ENCODE results near the gene PAIP1. TPM values are rescaled to one million over a fixed set of nuclear protein-coding genes. Genes with fewer than 3 reads are reported as not detected.
"Not testable (repeated sequence)": the region's sequence is repeated elsewhere in the genome, so short reads cannot be mapped to it uniquely, and the experiment has no call there.

PAIP1 gene
- total RNA-seq, 4 donors from 2014 or later = 55.5 to 73.5 (median 65.2) TPM

DNA sequence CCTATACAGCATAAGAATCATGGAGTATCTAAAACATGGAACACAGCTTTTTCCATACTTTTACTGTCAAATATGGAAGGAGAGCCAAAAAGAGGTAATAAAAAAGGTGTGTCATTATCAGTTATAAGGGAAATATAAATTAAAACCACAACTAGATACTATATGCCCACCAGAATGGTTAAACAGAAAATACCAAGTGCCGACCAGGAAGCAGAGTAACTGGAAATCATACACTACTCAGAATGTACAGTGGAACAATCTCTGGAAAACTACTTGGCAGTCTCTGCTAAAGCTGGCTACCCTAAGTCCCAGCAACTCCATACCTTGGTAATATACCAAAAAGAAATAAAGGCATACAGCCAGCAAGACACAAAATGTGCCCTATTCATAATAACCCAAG is 2.4 kb downstream of the PAIP1 start:
- peaks cover 0 to 49% (median 18%) of the 10 kb centered on the region in 4 donors for H3K4me1 ChIP-seq
- H3K36me3 ChIP-seq = peaks cover 0 to 18% (median 0%) of the 10 kb centered on the region in 3 donors
- no peaks in the 10 kb centered on the region for H3K27me3 ChIP-seq
- no peak overlapping the region for H3K4me3 ChIP-seq
- no peak overlapping the region for H3K27ac ChIP-seq
- no peak for TF ChIP-seq EP300 (IDR thresholded peaks at IDR 0.05)
- TF ChIP-seq, protein P1, sequence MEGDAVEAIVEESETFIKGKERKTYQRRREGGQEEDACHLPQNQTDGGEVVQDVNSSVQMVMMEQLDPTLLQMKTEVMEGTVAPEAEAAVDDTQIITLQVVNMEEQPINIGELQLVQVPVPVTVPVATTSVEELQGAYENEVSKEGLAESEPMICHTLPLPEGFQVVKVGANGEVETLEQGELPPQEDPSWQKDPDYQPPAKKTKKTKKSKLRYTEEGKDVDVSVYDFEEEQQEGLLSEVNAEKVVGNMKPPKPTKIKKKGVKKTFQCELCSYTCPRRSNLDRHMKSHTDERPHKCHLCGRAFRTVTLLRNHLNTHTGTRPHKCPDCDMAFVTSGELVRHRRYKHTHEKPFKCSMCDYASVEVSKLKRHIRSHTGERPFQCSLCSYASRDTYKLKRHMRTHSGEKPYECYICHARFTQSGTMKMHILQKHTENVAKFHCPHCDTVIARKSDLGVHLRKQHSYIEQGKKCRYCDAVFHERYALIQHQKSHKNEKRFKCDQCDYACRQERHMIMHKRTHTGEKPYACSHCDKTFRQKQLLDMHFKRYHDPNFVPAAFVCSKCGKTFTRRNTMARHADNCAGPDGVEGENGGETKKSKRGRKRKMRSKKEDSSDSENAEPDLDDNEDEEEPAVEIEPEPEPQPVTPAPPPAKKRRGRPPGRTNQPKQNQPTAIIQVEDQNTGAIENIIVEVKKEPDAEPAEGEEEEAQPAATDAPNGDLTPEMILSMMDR (IDR thresholded peaks at IDR 0.05) = no peak
- TF ChIP-seq POLR2A (IDR thresholded peaks at IDR 0.05) = no peak
- H3K9me3 ChIP-seq = no peaks in the 10 kb centered on the region
- no peak for DNase-seq (ENCODE audit: low spot score in 2 of 2)
- whole genome bisulfite sequencing, 2 donors = 86 to 95% methylated on average over 1 of the region's 1 CpG

DNA sequence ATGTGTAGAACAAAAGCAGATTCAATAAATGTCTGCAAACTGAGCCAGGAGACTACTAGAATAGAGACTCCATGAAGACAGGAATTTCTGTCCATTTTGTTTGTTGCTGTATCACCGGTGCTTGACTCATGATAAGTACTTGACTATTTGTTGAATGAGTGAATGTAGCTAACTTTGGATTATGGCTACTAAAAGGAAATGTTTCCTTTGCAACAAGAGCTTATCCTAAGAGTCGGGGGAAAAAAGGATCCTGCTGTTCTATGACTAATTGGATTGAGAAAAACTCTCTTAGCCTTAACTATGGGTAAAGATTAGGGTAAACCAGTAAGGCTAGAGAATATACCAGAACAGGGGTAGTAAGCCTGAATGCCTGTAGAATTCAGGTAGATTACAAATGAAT is 3.5 kb downstream of the PAIP1 start:
- Histone ChIP-seq H3K4me1 (peaks cover 0 to 55% (median 18%) of the 10 kb centered on the region in 4 donors), H3K27me3 (no peaks in the 10 kb centered on the region), H3K27ac (no peak overlapping the region), H3K36me3 (peaks cover 0 to 30% (median 0%) of the 10 kb centered on the region in 3 donors), H3K9me3 (no peaks in the 10 kb centered on the region), H3K4me3 (no peak overlapping the region)
- TF ChIP-seq POLR2A (IDR thresholded peaks at IDR 0.05) = no peak
- no peak for TF ChIP-seq EP300 (IDR thresholded peaks at IDR 0.05)
- TF ChIP-seq, protein P1 (IDR thresholded peaks at IDR 0.05) = no peak
- no peak for DNase-seq (ENCODE audit: low spot score in 2 of 2)
- 72 to 76% methylated on average over 2 of the region's 2 CpGs for WGBS, 2 donors

DNA sequence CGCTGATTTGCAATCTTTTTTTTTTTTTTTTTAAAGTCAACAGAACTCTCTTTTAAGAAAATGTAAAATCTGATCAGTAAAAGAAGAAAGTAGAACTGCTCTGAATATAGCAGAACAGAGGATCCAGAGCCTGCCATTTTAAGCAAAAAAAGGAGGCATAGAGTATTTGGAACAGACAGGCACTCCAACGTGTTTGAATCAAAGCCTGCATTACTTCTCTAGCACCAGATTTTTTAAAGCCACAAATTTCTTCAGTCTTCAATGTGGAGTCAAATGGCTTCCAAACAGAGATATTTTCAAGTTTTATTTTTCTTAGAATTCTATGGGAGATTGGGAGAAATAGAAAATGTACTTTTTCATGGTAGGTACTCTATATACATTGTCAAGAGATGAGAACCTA is 5.1 kb downstream of the PAIP1 start:
- Histone ChIP-seq H3K4me3 (no peak overlapping the region), H3K27me3 (no peaks in the 10 kb centered on the region), H3K9me3 (no peaks in the 10 kb centered on the region), H3K27ac (no peak overlapping the region), H3K4me1 (peaks cover 0 to 55% (median 18%) of the 10 kb centered on the region in 4 donors), H3K36me3 (peaks cover 0 to 44% (median 0%) of the 10 kb centered on the region in 3 donors)
- no peak for DNase-seq (ENCODE audit: low spot score in 2 of 2)
- no peak for TF ChIP-seq EP300 (IDR thresholded peaks at IDR 0.05)
- TF ChIP-seq, protein P1 (IDR thresholded peaks at IDR 0.05) = no peak
- no peak for TF ChIP-seq POLR2A (IDR thresholded peaks at IDR 0.05)
- WGBS, 2 donors = 64 to 69% methylated on average over 2 of the region's 2 CpGs

DNA sequence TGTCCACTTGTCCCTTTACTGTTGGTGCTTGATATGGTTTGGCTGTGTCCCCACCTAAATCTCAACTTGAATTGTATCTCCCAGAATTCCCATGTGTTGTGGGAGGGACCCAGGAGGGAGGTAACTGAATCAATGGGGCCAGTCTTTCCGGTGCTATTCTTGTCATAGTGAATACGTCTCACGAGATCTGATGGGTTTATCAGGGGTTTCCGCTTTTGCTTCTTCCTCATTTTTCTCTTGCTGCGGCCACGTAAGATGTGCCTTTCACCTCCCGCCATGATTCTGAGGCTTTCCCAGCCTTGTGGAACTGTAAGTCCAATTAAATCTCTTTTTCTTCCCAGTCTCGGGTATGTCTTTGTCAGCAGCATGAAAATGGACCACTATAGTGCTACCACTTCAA is 7.6 kb downstream of the PAIP1 start:
- not testable (repeated sequence) for DNase-seq (ENCODE audit: low spot score in 2 of 2); H3K4me3 ChIP-seq; H3K27me3 ChIP-seq; H3K9me3 ChIP-seq; H3K27ac ChIP-seq
- H3K4me1 ChIP-seq = peaks cover 0 to 38% (median 6%) of the 10 kb centered on the region in 4 donors
- WGBS, 2 donors = 93 to 98% methylated on average over 8 of the region's 8 CpGs
- H3K36me3 ChIP-seq = peaks cover 0 to 68% (median 2%) of the 10 kb centered on the region in 3 donors

DNA sequence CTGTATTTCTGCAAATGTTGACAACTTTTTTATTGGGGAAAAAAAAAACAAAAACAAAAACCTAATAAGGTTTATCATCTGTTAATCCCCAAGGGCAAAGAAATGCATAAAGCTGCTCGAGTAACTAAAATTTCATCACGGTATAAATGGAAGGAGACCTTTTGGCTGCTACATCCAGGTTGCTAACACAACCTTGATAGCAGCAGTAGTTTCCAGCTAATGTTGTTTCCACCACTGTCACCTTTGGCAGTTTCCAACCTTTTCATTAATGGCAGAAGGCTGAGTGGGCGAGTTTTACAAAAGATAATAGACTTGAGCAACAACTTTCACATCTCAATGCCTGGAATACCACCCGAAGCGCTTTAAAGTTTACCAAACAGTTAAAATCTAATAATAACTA is 8.5 kb downstream of the PAIP1 start:
- no peak overlapping the region for H3K4me3 ChIP-seq
- 76 to 79% methylated on average over 5 of the region's 5 CpGs for WGBS, 2 donors
- H3K27me3 ChIP-seq = no peaks in the 10 kb centered on the region
- no peak for DNase-seq (ENCODE audit: low spot score in 2 of 2)
- TF ChIP-seq POLR2A (IDR thresholded peaks at IDR 0.05) (no peak), EP300 (IDR thresholded peaks at IDR 0.05) (no peak)
- TF ChIP-seq, protein P1 (IDR thresholded peaks at IDR 0.05) = no peak
- no peak overlapping the region for H3K27ac ChIP-seq
- no peaks in the 10 kb centered on the region for H3K9me3 ChIP-seq
- peaks cover 0 to 29% (median 3%) of the 10 kb centered on the region in 4 donors for H3K4me1 ChIP-seq
- peaks cover 0 to 64% (median 4%) of the 10 kb centered on the region in 3 donors for H3K36me3 ChIP-seq

DNA sequence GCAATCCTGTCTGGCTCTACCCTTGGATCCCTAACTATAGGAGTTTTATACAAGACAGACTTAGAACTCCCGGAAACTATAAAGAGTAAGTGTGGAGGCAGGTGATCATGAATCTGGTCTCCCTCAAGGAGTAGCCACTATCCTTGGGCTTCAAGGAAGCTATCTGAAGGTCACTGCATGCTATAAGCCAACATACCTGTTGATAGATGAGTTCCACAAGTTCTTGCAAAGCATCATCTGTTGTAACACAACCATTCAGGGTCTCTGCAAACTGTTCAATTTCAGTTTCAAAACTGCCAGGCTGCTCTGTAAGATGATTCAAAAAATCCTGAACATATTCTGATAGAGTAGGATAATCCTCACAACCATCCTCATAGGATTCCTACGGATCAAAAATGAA is 9.3 kb downstream of the PAIP1 start:
- Histone ChIP-seq H3K36me3 (peaks cover 0 to 65% (median 4%) of the 10 kb centered on the region in 3 donors), H3K9me3 (no peaks in the 10 kb centered on the region), H3K27ac (no peak overlapping the region), H3K27me3 (no peaks in the 10 kb centered on the region), H3K4me1 (peaks cover 0 to 20% (median 0%) of the 10 kb centered on the region in 4 donors), H3K4me3 (no peak overlapping the region)
- TF ChIP-seq EP300 (IDR thresholded peaks at IDR 0.05) (no peak), POLR2A (IDR thresholded peaks at IDR 0.05) (no peak)
- TF ChIP-seq, protein P1 (IDR thresholded peaks at IDR 0.05) = no peak
- WGBS, 2 donors = 92 to 97% methylated on average over 2 of the region's 2 CpGs
- DNase-seq (ENCODE audit: low spot score in 2 of 2) = no peak

All from tibial nerve (tissue), 4 donors.